Keratinocyte (primary cell): Measurements from ENCODE around the gene SMARCD1. TPM values are rescaled to one million over a fixed set of nuclear protein-coding genes. Genes with fewer than 3 reads are reported as not detected.

Experiments used
- DNase-seq: peaks from one replicate; pipeline ENCODE4 v3.0.0-alpha.2; 2011; ENCODE audit warnings: low read depth, missing footprints, low spot score
- FAIRE-seq: peaks from 2 replicates; lab custom pipeline; 2011; peaks lifted over from hg19 to GRCh38; lab: Jason Lieb, UNC
- H2AFZ ChIP-seq: 2 replicates; pipeline ENCODE4 v1.6.0; 2012; ENCODE audit warnings: low read length, control low read depth, inconsistent platforms; ENCODE audit not compliant: control insufficient read depth
- H3K27ac ChIP-seq: 2 replicates; pipeline ENCODE4 v1.5.1; 2011; ENCODE audit warnings: low read length; ENCODE audit not compliant: control insufficient read depth, insufficient read depth
- H3K27me3 ChIP-seq: 3 replicates; pipeline ENCODE4 v1.6.0; 2011; ENCODE audit warnings: low read length; ENCODE audit not compliant: control insufficient read depth, insufficient read depth; ENCODE audit errors: extremely low read depth
- H3K36me3 ChIP-seq, 2 experiments: 2 replicates in 1 of 2; 3 replicates in 1 of 2; pipeline ENCODE4 v1.5.1; 2011; ENCODE audit warnings: low read length in 2 of 2, mild to moderate bottlenecking in 1 of 2; ENCODE audit not compliant: control insufficient read depth in 2 of 2, insufficient read depth in 2 of 2; ENCODE audit errors: extremely low read depth in 1 of 2
- H3K4me1 ChIP-seq: 3 replicates; pipeline ENCODE4 v1.5.1; 2011; ENCODE audit warnings: low read length; ENCODE audit not compliant: control insufficient read depth, insufficient read depth; ENCODE audit errors: extremely low read depth
- H3K4me2 ChIP-seq: 3 replicates; pipeline ENCODE4 v1.6.0; 2011; ENCODE audit warnings: low read depth, low read length; ENCODE audit not compliant: control insufficient read depth, insufficient read depth; ENCODE audit errors: extremely low read depth
- H3K4me3 ChIP-seq, 3 experiments: fragments of 200-600 bp in 1 of 3; sonication (generic) in 1 of 3; 2 replicates in 2 of 3; 3 replicates in 1 of 3; pipeline ENCODE4 v1.5.1; 2011 to 2016; ENCODE audit warnings: low read length in 3 of 3, mild to moderate bottlenecking in 3 of 3, control low read depth in 2 of 3, inconsistent platforms in 1 of 3, low read depth in 1 of 3, mixed read lengths in 1 of 3, mixed run types in 1 of 3, moderate library complexity in 1 of 3; ENCODE audit not compliant: control insufficient read depth in 2 of 3, insufficient read depth in 2 of 3; ENCODE audit errors: extremely low read depth in 1 of 3
- H3K79me2 ChIP-seq: 2 replicates; pipeline ENCODE4 v1.6.0; 2012; ENCODE audit warnings: low read length; ENCODE audit not compliant: control insufficient read depth, insufficient read depth
- H3K9ac ChIP-seq: 3 replicates; pipeline ENCODE4 v1.6.0; 2011; ENCODE audit warnings: low read length; ENCODE audit not compliant: control insufficient read depth, insufficient read depth; ENCODE audit errors: extremely low read depth
- H3K9me1 ChIP-seq: 3 replicates; pipeline ENCODE4 v1.6.0; 2011; ENCODE audit warnings: low read length; ENCODE audit not compliant: control insufficient read depth, insufficient read depth; ENCODE audit errors: extremely low read depth
- H3K9me3 ChIP-seq: 2 replicates; pipeline ENCODE4 v1.5.1; 2012; ENCODE audit warnings: low read depth, low read length; ENCODE audit not compliant: control insufficient read depth
- H4K20me1 ChIP-seq: 3 replicates; pipeline ENCODE4 v1.6.0; 2011; ENCODE audit warnings: low read length; ENCODE audit not compliant: control insufficient read depth, insufficient read depth; ENCODE audit errors: extremely low read depth
- CTCF ChIP-seq, 3 experiments: IDR thresholded peaks in 1 of 3; conservative IDR thresholded peaks in 1 of 3; optimal IDR thresholded peaks in 1 of 3; 2 replicates in 2 of 3; 3 replicates in 1 of 3; pipeline versions ENCODE3 to v1.5.1; 2011; ENCODE audit warnings: low read length in 3 of 3, mild to moderate bottlenecking in 3 of 3, moderate library complexity in 2 of 3, control low read depth in 1 of 3, inconsistent platforms in 1 of 3; ENCODE audit not compliant: insufficient read depth in 2 of 3; ENCODE audit errors: extremely low read depth in 1 of 3
- EZH2 ChIP-seq: IDR thresholded peaks from one replicate; pipeline ENCODE4 v1.6.1; 2012; ENCODE audit warnings: inconsistent platforms, mild to moderate bottlenecking, low read length, moderate library complexity
- dilution Hi-C: fragments of 300-500 bp; cut with MboI; formaldehyde crosslinking; loops from one replicate; pipeline ENCODE4 v1.7.0; 2020; ENCODE audit warnings: low sequenced_read_pairs; ENCODE audit not compliant: extremely low pct_ligation_motif_present
- polyA plus RNA-seq, 5 experiments: library from polyadenylated mRNA; depleted of rRNA in 3 of 5; stranded (reverse) in 3 of 5; stranded (forward) in 1 of 5; unstranded in 1 of 5; fragments of >200 nt; gene quantifications; 1 replicate in 1 of 5; 2 replicates in 3 of 5; 3 replicates in 1 of 5; pipeline versions ENCODE4 v1.2.1 to v1.2.3, GENCODE V29; 2011 to 2012; ENCODE audit warnings: missing spikeins in 2 of 5, low read depth in 1 of 5, low replicate concordance in 1 of 5

The SMARCD1 gene
- polyA plus RNA-seq, 1 donor (not counting 4 experiments of a cell fraction or from before 2014, with no cell fraction given) = 56.6 TPM

GRCh38 chr12:50057896-50058670 lies 27.1 kb upstream of the SMARCD1 start:
- Histone ChIP-seq H3K9ac (peak overlapping the region; percentile 43), H4K20me1 (no peaks in the 10 kb centered on the region), H3K9me3 (no peaks in the 10 kb centered on the region), H3K9me1 (no peaks in the 10 kb centered on the region), H3K4me1 (peaks cover 11% of the 10 kb centered on the region), H3K27me3 (peaks cover 8% of the 10 kb centered on the region), H2AFZ (no peak overlapping the region), H3K36me3 (no peaks in the 10 kb centered on the region), H3K4me2 (peak overlapping the region; percentile 78), H3K79me2 (no peaks in the 10 kb centered on the region), H3K27ac (no peak overlapping the region), H3K4me3 (peak overlapping the region in 2 of 3 experiments; percentile 56 to 69)
- FAIRE-seq (no peak), DNase-seq (no peak)
- TF ChIP-seq CTCF (optimal IDR thresholded peaks at IDR 0.05 in 1 of 3, IDR thresholded peaks at IDR 0.05 in 1 of 3, conservative IDR thresholded peaks at IDR 0.05 in 1 of 3; ENCODE audit: extremely low read depth in 1 of 3, insufficient read depth in 2 of 3, low read length in 3 of 3) (no peak), EZH2 (no peak)
- dilution Hi-C loops = loop anchor here (25.0 kb wide), 1 partner anchor 196 kb away; no protein-coding TSS in a partner anchor

- no peak for FAIRE-seq
Measured at GRCh38 chr12:50058743-50059312, 26.3 kb upstream of the SMARCD1 start.

More at GRCh38 chr12:50058743-50059312, 26.3 kb upstream of the SMARCD1 start:
- H3K9me1 ChIP-seq = no peaks in the 10 kb centered on the region
- no peak overlapping the region for H3K4me3 ChIP-seq
- TF ChIP-seq CTCF (optimal IDR thresholded peaks at IDR 0.05 in 1 of 3, IDR thresholded peaks at IDR 0.05 in 1 of 3, conservative IDR thresholded peaks at IDR 0.05 in 1 of 3; ENCODE audit: extremely low read depth in 1 of 3, insufficient read depth in 2 of 3, low read length in 3 of 3) = no peak
- no peak for TF ChIP-seq EZH2
- no peak for DNase-seq
- H4K20me1 ChIP-seq = no peaks in the 10 kb centered on the region
- no peak overlapping the region for H3K4me2 ChIP-seq
- H3K9ac ChIP-seq = no peak overlapping the region
- H3K36me3 ChIP-seq = no peaks in the 10 kb centered on the region
- H3K79me2 ChIP-seq = no peaks in the 10 kb centered on the region
- no peak overlapping the region for H2AFZ ChIP-seq
- no peak overlapping the region for H3K27ac ChIP-seq
- dilution Hi-C loops = loop anchor here (25.0 kb wide), 1 partner anchor 197 kb away; no protein-coding TSS in a partner anchor
- H3K27me3 ChIP-seq = peaks cover 8% of the 10 kb centered on the region
- peaks cover 13% of the 10 kb centered on the region for H3K4me1 ChIP-seq
- no peaks in the 10 kb centered on the region for H3K9me3 ChIP-seq
